Neutrophil (primary cell): ENCODE data around the gene RHOBTB1.
"Not testable (repeated sequence)": the region's sequence is repeated elsewhere in the genome, so short reads cannot be mapped to it uniquely, and the experiment has no call there.

Experiments
- H3K27ac ChIP-seq: fragments of 200-600 bp; sonication (generic); 2 replicates; pipeline ENCODE4 v1.5.1; 2016; ENCODE audit warnings: mild to moderate bottlenecking, moderate library complexity
- H3K27me3 ChIP-seq: fragments of 200-600 bp; sonication (generic); 2 replicates; pipeline ENCODE4 v1.6.0; 2016; ENCODE audit warnings: mild to moderate bottlenecking
- H3K36me3 ChIP-seq: fragments of 200-600 bp; sonication (generic); 2 replicates; pipeline ENCODE4 v1.5.1; 2017
- H3K4me1 ChIP-seq, 2 experiments: fragments of 200-600 bp in 1 of 2; sonication (generic) in 1 of 2; 1 replicate in 1 of 2; 2 replicates in 1 of 2; pipeline versions ENCODE4 v1.5.1 to v1.6.1; 2013 to 2016; ENCODE audit warnings: low read depth in 1 of 2, low read length in 1 of 2, mild to moderate bottlenecking in 1 of 2, moderate library complexity in 1 of 2; ENCODE audit not compliant: control insufficient read depth in 1 of 2, insufficient read depth in 1 of 2
- H3K4me3 ChIP-seq, 2 experiments: fragments of 200-600 bp in 1 of 2; sonication (generic) in 1 of 2; 1 replicate in 1 of 2; 2 replicates in 1 of 2; pipeline ENCODE4 v1.5.1; 2013 to 2016; ENCODE audit warnings: low read depth in 1 of 2, low read length in 1 of 2, mild to moderate bottlenecking in 1 of 2, moderate library complexity in 1 of 2
- H3K9me3 ChIP-seq: fragments of 200-600 bp; sonication (generic); 2 replicates; pipeline ENCODE4 v1.5.1; 2016
- TF ChIP-seq, protein P1 (sequence below): fragments of 200-600 bp; sonication (generic); IDR thresholded peaks from 2 replicates; pipeline ENCODE4 v1.5.1; 2016; ENCODE audit warnings: antibody characterized with exemption

RHOBTB1 gene

DNA sequence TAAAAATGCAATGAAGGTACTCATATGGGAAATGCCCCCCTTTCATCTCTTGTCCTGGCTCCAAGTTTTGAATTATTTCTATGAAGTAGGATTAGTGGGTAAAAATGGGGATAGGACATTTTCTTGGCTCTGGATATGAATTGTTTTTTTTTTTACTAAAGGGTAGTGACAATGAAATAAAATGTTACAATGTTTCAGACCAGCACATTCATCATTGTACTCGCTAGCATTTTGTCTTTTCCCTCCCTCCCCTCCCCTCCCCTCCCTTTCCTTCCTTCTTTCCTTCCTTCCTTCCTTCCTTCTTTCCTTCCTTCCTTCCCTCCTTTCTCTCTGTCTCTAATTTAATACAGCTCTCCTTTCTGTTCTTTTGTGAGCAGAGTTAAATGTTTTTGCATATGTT, 101.3 kb downstream of the RHOBTB1 start:
- Histone ChIP-seq H3K27ac (no peak overlapping the region), H3K27me3 (no peaks in the 10 kb centered on the region), H3K4me3 (no peak overlapping the region)

DNA sequence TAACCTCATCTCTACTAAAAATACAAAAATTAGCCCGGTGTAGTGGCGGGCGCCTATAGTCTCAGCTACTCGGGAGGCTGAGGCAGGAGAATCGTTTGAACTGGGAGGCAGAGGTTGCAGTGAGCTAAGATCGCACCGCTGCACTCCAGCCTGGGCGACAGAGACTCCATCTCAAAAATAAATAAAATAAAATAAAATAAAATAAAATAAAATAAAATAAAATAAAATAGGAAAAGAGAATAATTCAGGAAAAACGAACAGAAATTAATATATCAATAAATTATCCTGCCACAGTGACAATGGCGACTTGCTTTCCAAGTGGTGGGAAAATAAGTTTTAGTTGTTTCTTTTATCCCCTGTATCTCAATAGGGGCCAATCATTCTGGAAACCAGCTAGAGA, 102.8 kb downstream of the RHOBTB1 start:
- H3K4me1 ChIP-seq: not testable (repeated sequence)

More for the DNA sequence above, 101.3 kb downstream of the RHOBTB1 start:
- H3K9me3 ChIP-seq: no peaks in the 10 kb centered on the region
- no peaks in the 10 kb centered on the region for H3K36me3 ChIP-seq
- TF ChIP-seq, protein P1, sequence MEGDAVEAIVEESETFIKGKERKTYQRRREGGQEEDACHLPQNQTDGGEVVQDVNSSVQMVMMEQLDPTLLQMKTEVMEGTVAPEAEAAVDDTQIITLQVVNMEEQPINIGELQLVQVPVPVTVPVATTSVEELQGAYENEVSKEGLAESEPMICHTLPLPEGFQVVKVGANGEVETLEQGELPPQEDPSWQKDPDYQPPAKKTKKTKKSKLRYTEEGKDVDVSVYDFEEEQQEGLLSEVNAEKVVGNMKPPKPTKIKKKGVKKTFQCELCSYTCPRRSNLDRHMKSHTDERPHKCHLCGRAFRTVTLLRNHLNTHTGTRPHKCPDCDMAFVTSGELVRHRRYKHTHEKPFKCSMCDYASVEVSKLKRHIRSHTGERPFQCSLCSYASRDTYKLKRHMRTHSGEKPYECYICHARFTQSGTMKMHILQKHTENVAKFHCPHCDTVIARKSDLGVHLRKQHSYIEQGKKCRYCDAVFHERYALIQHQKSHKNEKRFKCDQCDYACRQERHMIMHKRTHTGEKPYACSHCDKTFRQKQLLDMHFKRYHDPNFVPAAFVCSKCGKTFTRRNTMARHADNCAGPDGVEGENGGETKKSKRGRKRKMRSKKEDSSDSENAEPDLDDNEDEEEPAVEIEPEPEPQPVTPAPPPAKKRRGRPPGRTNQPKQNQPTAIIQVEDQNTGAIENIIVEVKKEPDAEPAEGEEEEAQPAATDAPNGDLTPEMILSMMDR: no peak
- H3K4me1 ChIP-seq: no peaks in the 10 kb centered on the region

DNA sequence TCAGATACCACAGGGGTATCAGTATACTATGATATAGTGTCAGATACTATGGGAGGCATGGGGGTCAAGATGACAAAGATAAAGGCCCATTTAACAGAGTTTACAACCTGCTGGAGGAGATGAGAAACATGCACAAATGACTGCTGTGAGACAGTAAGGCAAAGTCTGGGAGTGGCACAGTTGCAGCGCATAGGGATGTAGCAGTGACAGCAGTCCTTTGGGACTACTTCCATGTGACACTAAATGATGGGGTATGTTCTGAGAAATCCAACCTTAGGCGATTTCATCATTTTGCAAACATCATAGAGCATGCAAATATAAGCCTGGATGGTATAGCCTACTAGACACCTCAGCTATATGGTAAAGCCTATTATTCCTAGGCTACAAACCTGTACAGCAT, 108.9 kb downstream of the RHOBTB1 start:
- no peaks in the 10 kb centered on the region for H3K9me3 ChIP-seq
- H3K27me3 ChIP-seq: no peaks in the 10 kb centered on the region
- H3K4me1 ChIP-seq: no peaks in the 10 kb centered on the region
- TF ChIP-seq, protein P1: no peak
- no peak overlapping the region for H3K27ac ChIP-seq
- no peak overlapping the region for H3K4me3 ChIP-seq
- no peaks in the 10 kb centered on the region for H3K36me3 ChIP-seq

More for the DNA sequence above, 102.8 kb downstream of the RHOBTB1 start:
- H3K9me3 ChIP-seq, H3K27me3 ChIP-seq, H3K36me3 ChIP-seq, H3K27ac ChIP-seq, H3K4me3 ChIP-seq: not testable (repeated sequence)

DNA sequence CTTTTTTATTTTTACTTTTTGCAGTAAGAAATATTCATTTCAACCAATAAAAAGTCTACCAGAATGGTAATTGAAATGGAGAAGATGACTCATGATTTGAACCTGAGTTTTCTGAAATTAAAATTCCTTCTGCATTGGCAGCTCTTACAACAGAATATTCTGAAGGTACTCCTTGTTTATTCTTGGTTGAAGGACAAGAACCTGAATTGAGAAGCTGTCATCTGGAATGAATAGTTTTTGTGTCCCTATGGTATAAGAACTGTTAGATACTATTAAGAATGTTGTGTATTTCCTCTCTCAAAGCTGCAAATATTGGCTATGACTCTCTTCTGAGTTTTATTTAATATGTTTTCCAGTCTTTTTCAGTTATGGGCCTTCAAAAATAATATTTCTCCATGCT, 109.6 kb downstream of the RHOBTB1 start:
- Histone ChIP-seq H3K9me3 (no peaks in the 10 kb centered on the region), H3K27me3 (no peaks in the 10 kb centered on the region), H3K36me3 (no peaks in the 10 kb centered on the region), H3K27ac (no peak overlapping the region), H3K4me1 (no peaks in the 10 kb centered on the region), H3K4me3 (no peak overlapping the region)
- TF ChIP-seq, protein P1: no peak

DNA sequence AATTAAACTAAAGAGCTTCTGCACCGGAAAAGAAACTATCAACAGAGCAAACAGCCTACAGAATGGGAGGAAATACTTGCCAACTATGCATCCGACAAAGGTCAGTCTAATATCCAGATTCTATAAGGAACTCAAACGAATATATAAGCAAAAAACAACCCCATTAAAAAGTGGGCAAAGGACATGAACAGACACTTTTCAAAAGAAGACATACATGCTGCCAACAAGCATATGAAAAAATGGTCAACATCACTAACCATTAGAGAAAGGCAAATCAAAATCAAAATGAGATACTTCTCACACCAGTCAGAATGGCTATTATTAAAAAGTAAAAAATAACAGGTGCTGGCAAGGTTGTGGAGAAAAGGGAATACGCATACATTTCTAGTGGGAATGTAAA, 111.8 kb downstream of the RHOBTB1 start:
- H3K27ac ChIP-seq, H3K4me1 ChIP-seq, H3K4me3 ChIP-seq, H3K9me3 ChIP-seq, H3K27me3 ChIP-seq, H3K36me3 ChIP-seq: not testable (repeated sequence)

DNA sequence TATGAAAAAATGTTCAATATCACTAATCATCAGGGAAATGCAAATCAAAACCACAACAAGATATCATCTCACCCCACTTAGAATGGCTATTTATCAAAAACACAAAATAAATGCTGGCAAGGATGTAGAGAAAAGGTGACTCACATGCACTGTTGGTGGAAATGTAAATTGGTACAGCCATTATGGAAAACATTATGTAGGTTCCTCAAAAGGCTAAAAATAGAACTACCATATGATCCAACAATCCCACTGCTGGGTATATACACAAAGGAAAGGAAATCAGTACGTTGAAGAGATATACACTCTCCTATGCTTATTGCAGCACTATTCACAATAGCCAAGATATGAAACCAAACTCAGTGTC, 115.5 kb downstream of the RHOBTB1 start:
- Histone ChIP-seq H3K9me3 (no peaks in the 10 kb centered on the region), H3K27ac (no peak overlapping the region)

More for the DNA sequence above, 115.5 kb downstream of the RHOBTB1 start:
- TF ChIP-seq, protein P1: no peak
- no peaks in the 10 kb centered on the region for H3K36me3 ChIP-seq
- no peak overlapping the region for H3K4me3 ChIP-seq
- H3K4me1 ChIP-seq: no peaks in the 10 kb centered on the region
- H3K27me3 ChIP-seq: no peaks in the 10 kb centered on the region
